Gastrocnemius medialis (tissue), 4 donors: ENCODE measurements around the gene NELFB. TPM values are rescaled to one million over a fixed set of nuclear protein-coding genes. Genes with fewer than 3 reads are reported as not detected.

Experiments used
- ATAC-seq, 2 donors: fragments of 150-250 bp; one replicate each; pipeline ENCODE4 v1.9.1; 2016
- DNase-seq, 2 donors: peaks; one replicate each; pipeline ENCODE4 v3.0.0-alpha.2; 2019
- H3K27ac ChIP-seq, 4 donors: fragments of 200-600 bp; sonication (generic); 1 replicate in 1 of 4; 2 replicates in 3 of 4; pipeline ENCODE4 v1.5.1; 2016 to 2018; ENCODE audit warnings: mild to moderate bottlenecking in 2 of 4, moderate library complexity in 1 of 4
- H3K27me3 ChIP-seq, 3 donors: fragments of 200-600 bp; sonication (generic) in 2 of 3; 1 replicate in 1 of 3; 2 replicates in 2 of 3; pipeline versions ENCODE4 v1.5.1 to v1.6.0; 2016 to 2019; ENCODE audit warnings: mild to moderate bottlenecking in 1 of 3, moderate library complexity in 1 of 3
- H3K36me3 ChIP-seq, 2 donors: fragments of 200-600 bp; sonication (generic) in 1 of 2; one replicate each; pipeline ENCODE4 v1.5.1; 2017 to 2018
- H3K4me1 ChIP-seq, 2 donors: fragments of 200-600 bp; sonication (generic) in 1 of 2; one replicate each; pipeline ENCODE4 v1.5.1; 2016 to 2017; ENCODE audit warnings: mild to moderate bottlenecking in 2 of 2
- H3K4me3 ChIP-seq, 4 donors: fragments of 200-600 bp; sonication (generic) in 3 of 4; 1 replicate in 1 of 4; 2 replicates in 3 of 4; pipeline ENCODE4 v1.5.1; 2016 to 2019; ENCODE audit warnings: mild to moderate bottlenecking in 2 of 4
- H3K9me3 ChIP-seq, 3 donors: fragments of 200-600 bp; sonication (generic) in 2 of 3; 1 replicate in 1 of 3; 2 replicates in 2 of 3; pipeline ENCODE4 v1.5.1; 2016 to 2019
- CTCF ChIP-seq, 5 experiments: fragments of 450-650 bp in 3 of 5; fragments of 200-600 bp in 2 of 5; sonication (generic) in 2 of 5; IDR thresholded peaks in 4 of 5; conservative IDR thresholded peaks in 1 of 5; 1 replicate in 4 of 5; 2 replicates in 1 of 5; pipeline ENCODE4 v1.5.1; 2016 to 2019; ENCODE audit warnings: antibody characterized with exemption in 5 of 5, mild to moderate bottlenecking in 3 of 5, moderate library complexity in 3 of 5
- POLR2A ChIP-seq, 2 donors: fragments of 450-650 bp; IDR thresholded peaks; one replicate each; pipeline ENCODE4 v1.6.1; 2017; ENCODE audit warnings: antibody characterized with exemption in 2 of 2, mild to moderate bottlenecking in 2 of 2, moderate library complexity in 2 of 2
- in situ Hi-C, 4 donors: fragments of 200-750 bp; cut with MboI; loops; one replicate each; pipeline versions ENCODE4 v1.15.0 to v1.8.0; 2017; ENCODE audit warnings: low sequenced_read_pairs in 4 of 4
- intact Hi-C: fragments of 100-400 bp; cut with DNase I; formaldehyde crosslinking; loops from one replicate; pipeline ENCODE4 v1.15.1; 2023; ENCODE audit warnings: low total_unique reads
- total RNA-seq, 4 donors: library from RNA; depleted of rRNA; stranded (reverse); fragments of >200 nt; gene quantifications; one replicate each; pipeline versions ENCODE4 v1.1.0 to v1.2.3, GENCODE V29; 2016

Gene NELFB
- total RNA-seq, 4 donors from 2014 or later = 21.6 to 61.5 (median 39.4) TPM

- DNase-seq (no peak), ATAC-seq (no peak)
- peaks cover 12 to 21% (median 14%) of the 10 kb centered on the region in 3 donors for H3K27me3 ChIP-seq
- no peaks in the 10 kb centered on the region for H3K9me3 ChIP-seq
- H3K4me1 ChIP-seq = peaks cover 0 to 6% of the 10 kb centered on the region in 2 donors
- TF ChIP-seq CTCF (IDR thresholded peaks at IDR 0.05 in 4 of 5, conservative IDR thresholded peaks at IDR 0.05 in 1 of 5) (no peak), POLR2A (IDR thresholded peaks at IDR 0.05) (no peak)
- no peaks in the 10 kb centered on the region for H3K36me3 ChIP-seq
- intact Hi-C loops (no loop called here), in situ Hi-C loops (no loop called here)
- no peak overlapping the region for H3K4me3 ChIP-seq
- H3K27ac ChIP-seq = peak overlapping the region; percentile 42 to 70 (median 60)
Measured at GRCh38 chr9:137318602-137319001, 63.5 kb downstream of the NELFB start.

GRCh38 chr9:137319011-137319738, 64.0 kb downstream of the NELFB start:
- peaks cover 0 to 6% of the 10 kb centered on the region in 2 donors for H3K4me1 ChIP-seq
- TF ChIP-seq CTCF (IDR thresholded peaks at IDR 0.05 in 4 of 5, conservative IDR thresholded peaks at IDR 0.05 in 1 of 5) = peak; percentile 31 to 55 (median 47)
- TF ChIP-seq POLR2A (IDR thresholded peaks at IDR 0.05) = peak in 1 of 2 donors; percentile 14
- in situ Hi-C loops (no loop called here), intact Hi-C loops (no loop called here)
- H3K27me3 ChIP-seq = peaks cover 12 to 21% (median 14%) of the 10 kb centered on the region in 3 donors
- H3K9me3 ChIP-seq = no peaks in the 10 kb centered on the region
- DNase-seq = peak in 1 of 2 donors; percentile 32
- H3K4me3 ChIP-seq = no peak overlapping the region
- H3K36me3 ChIP-seq = no peaks in the 10 kb centered on the region
- ATAC-seq = peak; percentile 54 to 63
- H3K27ac ChIP-seq = peak overlapping the region; percentile 42 to 70 (median 60)

GRCh38 chr9:137319739-137320551, 64.8 kb downstream of the NELFB start:
- peaks cover 0 to 5% of the 10 kb centered on the region in 2 donors for H3K4me1 ChIP-seq
- intact Hi-C loops = no loop called here
- H3K27me3 ChIP-seq = peaks cover 12 to 21% (median 14%) of the 10 kb centered on the region in 3 donors
- no peaks in the 10 kb centered on the region for H3K9me3 ChIP-seq
- DNase-seq (peak in 1 of 2 donors; percentile 10), ATAC-seq (no peak)
- H3K27ac ChIP-seq = peak overlapping the region in 1 of 4 donors; percentile 70
- TF ChIP-seq CTCF (IDR thresholded peaks at IDR 0.05 in 4 of 5, conservative IDR thresholded peaks at IDR 0.05 in 1 of 5) (no peak), POLR2A (IDR thresholded peaks at IDR 0.05) (no peak)
- H3K4me3 ChIP-seq = no peak overlapping the region
- in situ Hi-C loops = no loop called here
- H3K36me3 ChIP-seq = no peaks in the 10 kb centered on the region

GRCh38 chr9:137320555-137321384, 65.6 kb downstream of the NELFB start:
- in situ Hi-C loops (no loop called here), intact Hi-C loops (no loop called here)
- no peaks in the 10 kb centered on the region for H3K4me1 ChIP-seq
- no peak for ATAC-seq
- DNase-seq = peak in 1 of 2 donors; percentile 11
- peaks cover 8 to 19% (median 10%) of the 10 kb centered on the region in 3 donors for H3K27me3 ChIP-seq
- no peaks in the 10 kb centered on the region for H3K36me3 ChIP-seq
- no peaks in the 10 kb centered on the region for H3K9me3 ChIP-seq
- H3K4me3 ChIP-seq = no peak overlapping the region
- peak overlapping the region in 3 of 4 donors; percentile 15 to 25 (median 22) for H3K27ac ChIP-seq
- TF ChIP-seq CTCF (IDR thresholded peaks at IDR 0.05 in 4 of 5, conservative IDR thresholded peaks at IDR 0.05 in 1 of 5) (no peak), POLR2A (IDR thresholded peaks at IDR 0.05) (no peak)
